Gastrocnemius medialis (tissue), 4 donors: ENCODE results near the gene USP24.

Experiments used
- POLR2A ChIP-seq, 2 donors: fragments of 450-650 bp; IDR thresholded peaks; one replicate each; pipeline ENCODE4 v1.6.1; 2017; ENCODE audit warnings: antibody characterized with exemption in 2 of 2, mild to moderate bottlenecking in 2 of 2, moderate library complexity in 2 of 2
- TF ChIP-seq, protein P1 (sequence below), 5 experiments: fragments of 450-650 bp in 3 of 5; fragments of 200-600 bp in 2 of 5; sonication (generic) in 2 of 5; IDR thresholded peaks in 4 of 5; conservative IDR thresholded peaks in 1 of 5; 1 replicate in 4 of 5; 2 replicates in 1 of 5; pipeline ENCODE4 v1.5.1; 2016 to 2019; ENCODE audit warnings: antibody characterized with exemption in 5 of 5, mild to moderate bottlenecking in 3 of 5, moderate library complexity in 3 of 5

DNA sequence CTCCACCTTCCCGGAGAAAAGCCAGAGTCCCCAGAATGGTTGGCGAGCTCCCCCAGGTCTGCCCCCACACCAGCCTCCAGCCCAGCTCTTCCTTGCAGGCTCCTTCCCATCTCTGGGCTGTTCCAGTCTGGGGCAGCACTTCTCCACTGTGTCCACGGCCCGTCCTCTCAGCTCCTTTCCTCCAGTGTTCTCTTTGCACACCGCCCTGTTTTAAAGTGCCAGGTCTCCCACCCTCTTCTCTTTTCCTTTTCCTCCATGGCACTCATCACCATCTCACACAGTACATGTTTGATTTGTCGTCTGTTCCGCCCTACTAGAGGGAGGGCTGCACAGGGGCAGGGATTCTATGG lies 181.9 kb downstream of the USP24 start:
- no peak for TF ChIP-seq POLR2A (IDR thresholded peaks at IDR 0.05)
- TF ChIP-seq, protein P1, sequence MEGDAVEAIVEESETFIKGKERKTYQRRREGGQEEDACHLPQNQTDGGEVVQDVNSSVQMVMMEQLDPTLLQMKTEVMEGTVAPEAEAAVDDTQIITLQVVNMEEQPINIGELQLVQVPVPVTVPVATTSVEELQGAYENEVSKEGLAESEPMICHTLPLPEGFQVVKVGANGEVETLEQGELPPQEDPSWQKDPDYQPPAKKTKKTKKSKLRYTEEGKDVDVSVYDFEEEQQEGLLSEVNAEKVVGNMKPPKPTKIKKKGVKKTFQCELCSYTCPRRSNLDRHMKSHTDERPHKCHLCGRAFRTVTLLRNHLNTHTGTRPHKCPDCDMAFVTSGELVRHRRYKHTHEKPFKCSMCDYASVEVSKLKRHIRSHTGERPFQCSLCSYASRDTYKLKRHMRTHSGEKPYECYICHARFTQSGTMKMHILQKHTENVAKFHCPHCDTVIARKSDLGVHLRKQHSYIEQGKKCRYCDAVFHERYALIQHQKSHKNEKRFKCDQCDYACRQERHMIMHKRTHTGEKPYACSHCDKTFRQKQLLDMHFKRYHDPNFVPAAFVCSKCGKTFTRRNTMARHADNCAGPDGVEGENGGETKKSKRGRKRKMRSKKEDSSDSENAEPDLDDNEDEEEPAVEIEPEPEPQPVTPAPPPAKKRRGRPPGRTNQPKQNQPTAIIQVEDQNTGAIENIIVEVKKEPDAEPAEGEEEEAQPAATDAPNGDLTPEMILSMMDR (IDR thresholded peaks at IDR 0.05 in 4 of 5, conservative IDR thresholded peaks at IDR 0.05 in 1 of 5) = no peak
